ENCODE results near the gene DENND2D.

GRCh38 chr1:111140680-111140967 is 59.8 kb downstream of the DENND2D start:
- TF ChIP-seq CTCF (IDR thresholded peaks at IDR 0.05; ENCODE audit: insufficient read depth, low read length, poor library complexity, severe bottlenecking): no peak
- TF ChIP-seq EZH2phosphoT487 (conservative IDR thresholded peaks at IDR 0.05; ENCODE audit: low read length): no peak
